ENCODE measurements around the gene WWOX. TPM values are rescaled to one million over a fixed set of nuclear protein-coding genes. Genes with fewer than 3 reads are reported as not detected.

The WWOX gene
- total and polyA plus RNA-seq, 2 of the 4 experiments (the other 2 are of a cell fraction): 2.7 to 5.4 TPM

GRCh38 chr16:78804058-78804735 is 704.7 kb downstream of the WWOX start:
- no peaks in the 10 kb centered on the region for H4K20me1 ChIP-seq (ENCODE audit: insufficient read depth, low read length)
- H3K79me1 ChIP-seq (ENCODE audit: low read depth in 1 of 2, low read length in 2 of 2): no peaks in the 10 kb centered on the region
- no peak overlapping the region for H4K5ac ChIP-seq (ENCODE audit: low read depth, low read length)
- no peak overlapping the region for H3K27ac ChIP-seq (ENCODE audit: insufficient read depth, low read length)
- no peak overlapping the region for H3K23ac ChIP-seq (ENCODE audit: low read depth, low read length)
- H4K8ac ChIP-seq (ENCODE audit: low read depth in 2 of 2, low read length in 2 of 2): no peak overlapping the region
- no peak overlapping the region for H3K14ac ChIP-seq (replicated peaks; ENCODE audit: low read depth, low read length)
- H3K9ac ChIP-seq (ENCODE audit: low read depth, low read length): no peak overlapping the region
- no peaks in the 10 kb centered on the region for H3K4me1 ChIP-seq (ENCODE audit: control insufficient read depth, insufficient read depth, low read length)
- no peak overlapping the region for H3K4me2 ChIP-seq (ENCODE audit: low read depth, low read length)
- no peaks in the 10 kb centered on the region for H3K36me3 ChIP-seq (ENCODE audit: control insufficient read depth, insufficient read depth, low read length)
- BruUV-seq (replicated peaks): no TSS peak
- no peak overlapping the region for H4K91ac ChIP-seq (ENCODE audit: insufficient read depth, low read depth, low read length)
- no peak overlapping the region for H2AK5ac ChIP-seq (ENCODE audit: low read depth, low read length)
- CTCF ChIA-PET: interaction anchor here (0.6 kb wide), 1 partner anchor 162 kb away, joined by 4 read pairs; no protein-coding TSS in a partner anchor
- in situ Hi-C loops (cut with MboI; ENCODE audit: low sequenced_read_pairs): no loop called here
- peaks cover 11% of the 10 kb centered on the region for H3K9me3 ChIP-seq (ENCODE audit: control insufficient read depth, insufficient read depth, low read length)
- no peak overlapping the region for H2AK9ac ChIP-seq (replicated peaks; ENCODE audit: low read depth, low read length, poor library complexity)
- H3K4me3 ChIP-seq (ENCODE audit: insufficient read depth, low read depth, low read length): no peak overlapping the region
- dilution Hi-C loops (cut with HindIII; ENCODE audit: low sequenced_read_pairs, unreplicated experiment): no loop called here
- DNase-seq: no peak
- TF ChIP-seq FOS (IDR thresholded peaks at IDR 0.05; ENCODE audit: low read depth, low read length): no peak
- no peak for TF ChIP-seq BHLHE40 (IDR thresholded peaks at IDR 0.05; ENCODE audit: low read depth, low read length)
- TF ChIP-seq RAD21 (IDR thresholded peaks at IDR 0.05; ENCODE audit: low read length): no peak
- no peak for TF ChIP-seq SMC3 (IDR thresholded peaks at IDR 0.05; ENCODE audit: low read depth, low read length)
- POLR2A ChIA-PET (ENCODE audit: unreplicated experiment): no interaction called here
- intact Hi-C loops (cut with micrococcal nuclease): no loop called here
- H2BK5ac ChIP-seq (ENCODE audit: low read depth, low read length, poor library complexity, severe bottlenecking): no peak overlapping the region
- no peak overlapping the region for H2BK15ac ChIP-seq (ENCODE audit: low read depth, low read length)
- no peaks in the 10 kb centered on the region for H3K27me3 ChIP-seq (ENCODE audit: control insufficient read depth, insufficient read depth, low read length)
- no peaks in the 10 kb centered on the region for H3K9me1 ChIP-seq (ENCODE audit: insufficient read depth, low read length)
- H3K18ac ChIP-seq (ENCODE audit: low read depth, low read length): no peak overlapping the region
- no peak overlapping the region for H2BK20ac ChIP-seq (ENCODE audit: low read depth, low read length)
- no peak for ATAC-seq (ENCODE audit: low read depth)
- H3K56ac ChIP-seq (ENCODE audit: extremely low read depth, insufficient read depth, low read length): no peak overlapping the region
- no peak overlapping the region for H2BK120ac ChIP-seq (ENCODE audit: low read depth, low read length)
- no peak overlapping the region for H3K4ac ChIP-seq (ENCODE audit: low read depth, low read length)
- H2AFZ ChIP-seq (replicated peaks; ENCODE audit: low read length, poor library complexity): no peak overlapping the region
- WGBS, 2 experiments (ENCODE audit: extremely low coverage in 2 of 2, insufficient read length in 1 of 2): 73% methylated on average over 2 of the region's 13 CpGs; no CpG with 5 or more reads in 1 of the 2 experiments
